HFFc6 (cell line): ENCODE data around the gene ELK3. TPM values are rescaled to one million over a fixed set of nuclear protein-coding genes. Genes with fewer than 3 reads are reported as not detected.

Experiments used
- DNase-seq: peaks from one replicate; pipeline ENCODE4 v3.0.0-alpha.2; 2018
- H3K27ac Mint-ChIP-seq: 2 replicates; pipeline ENCODE4 v1.8.0; 2020; ENCODE audit warnings: mild to moderate bottlenecking, mixed read lengths
- H3K27me3 Mint-ChIP-seq: 2 replicates; pipeline ENCODE4 v1.8.0; 2021; ENCODE audit warnings: mild to moderate bottlenecking, moderate library complexity, mixed read lengths; ENCODE audit not compliant: insufficient read depth
- H3K36me3 Mint-ChIP-seq: 2 replicates; pipeline ENCODE4 v1.8.0; 2021; ENCODE audit warnings: low read depth, mixed read lengths
- H3K4me1 Mint-ChIP-seq: 2 replicates; pipeline ENCODE4 v1.8.0; 2020; ENCODE audit warnings: low read depth, mixed read lengths
- H3K4me3 Mint-ChIP-seq: 2 replicates; pipeline ENCODE4 v1.8.0; 2020; ENCODE audit warnings: mild to moderate bottlenecking, moderate library complexity, mixed read lengths
- H3K9me3 Mint-ChIP-seq: 2 replicates; pipeline ENCODE4 v1.8.0; 2020; ENCODE audit warnings: mild to moderate bottlenecking, mixed read lengths
- CTCF ChIP-seq: fragments of 200-600 bp; sonication (generic); IDR thresholded peaks from 2 replicates; pipeline ENCODE4 v1.5.0; 2021; ENCODE audit warnings: antibody characterized with exemption, mild to moderate bottlenecking
- total RNA-seq, 6 experiments: library from RNA; stranded (reverse); fragmentation: NEBNext Ultra II Directional; extraction: Animal tissue kit (Norgen Biotek cat#: 25700); gene quantifications; 2 replicates in 1 of 6; 3 replicates in 5 of 6; pipeline ENCODE4 v1.2.3, GENCODE V29; 2021

The ELK3 gene
- total RNA-seq, 6 experiments from 2014 or later = 54.5 to 80.7 (median 71.9) TPM

GRCh38 chr12:96261557-96261956 lies 67.4 kb downstream of the ELK3 start:
- Mint-ChIP-seq H3K36me3 (peaks cover 48% of the 10 kb centered on the region), H3K9me3 (no peaks in the 10 kb centered on the region), H3K27ac (peak overlapping the region; percentile 55; the same call in 1 of the 2 replicates), H3K4me3 (no peak overlapping the region), H3K27me3 (peaks cover 4% of the 10 kb centered on the region), H3K4me1 (peaks cover 4% of the 10 kb centered on the region; the same call in 1 of the 2 replicates)
- no peak for DNase-seq
- no peak for TF ChIP-seq CTCF

GRCh38 chr12:96263449-96263902 lies 69.3 kb downstream of the ELK3 start:
- Mint-ChIP-seq H3K36me3 (peaks cover 48% of the 10 kb centered on the region), H3K27ac (peak overlapping the region; percentile 25), H3K4me3 (no peak overlapping the region)

DNA sequence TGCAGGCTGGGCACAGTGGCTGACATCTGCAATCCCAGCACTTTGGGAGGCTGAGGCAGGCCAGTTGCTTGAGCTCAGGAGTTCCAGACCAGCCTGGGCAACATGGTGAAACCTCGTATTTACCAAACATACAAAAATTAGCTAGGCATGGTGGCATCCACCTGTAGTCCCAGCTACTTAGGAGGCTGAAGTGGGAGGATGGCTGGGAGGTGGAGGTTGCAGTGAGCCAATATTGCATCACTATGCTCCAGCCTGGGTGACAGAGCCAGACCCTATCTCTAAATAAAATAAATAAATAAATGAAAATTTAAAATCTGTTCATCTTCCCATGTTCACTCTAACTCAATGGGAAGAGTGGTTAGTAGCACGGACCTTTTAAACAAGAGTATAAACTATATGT lies 71.2 kb downstream of the ELK3 start:
- Mint-ChIP-seq H3K4me3 (no peak overlapping the region), H3K27me3 (peaks cover 4% of the 10 kb centered on the region), H3K36me3 (peaks cover 54% of the 10 kb centered on the region), H3K4me1 (peaks cover 4% of the 10 kb centered on the region; the same call in 1 of the 2 replicates), H3K27ac (no peak overlapping the region), H3K9me3 (no peaks in the 10 kb centered on the region)
- TF ChIP-seq CTCF = no peak
- DNase-seq = no peak

More at GRCh38 chr12:96263449-96263902, 69.3 kb downstream of the ELK3 start:
- DNase-seq = no peak
- Mint-ChIP-seq H3K9me3 (no peaks in the 10 kb centered on the region), H3K27me3 (peaks cover 4% of the 10 kb centered on the region), H3K4me1 (peaks cover 4% of the 10 kb centered on the region; the same call in 1 of the 2 replicates)
- no peak for TF ChIP-seq CTCF

DNA sequence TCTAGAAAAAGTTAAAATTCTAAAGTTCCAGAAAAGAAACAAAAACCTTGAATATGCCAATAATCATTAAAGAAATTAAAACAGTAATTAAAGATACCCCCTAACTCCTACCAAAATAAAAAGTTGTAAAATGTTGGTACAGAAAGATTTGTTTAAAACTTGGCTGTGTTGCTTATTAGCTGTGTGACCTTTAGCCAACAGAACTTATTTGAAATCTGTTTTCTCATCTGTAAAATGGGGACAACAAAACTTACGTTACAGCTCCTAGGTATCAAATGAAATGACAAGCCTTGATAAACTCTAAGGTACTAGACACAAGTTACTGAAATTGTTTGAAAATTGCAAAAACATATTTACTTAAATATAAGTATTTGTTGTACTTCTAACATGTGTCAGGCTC lies 71.7 kb downstream of the ELK3 start:
- no peak for TF ChIP-seq CTCF
- Mint-ChIP-seq H3K9me3 (no peaks in the 10 kb centered on the region), H3K27ac (no peak overlapping the region), H3K4me1 (peaks cover 4% of the 10 kb centered on the region; the same call in 1 of the 2 replicates), H3K4me3 (no peak overlapping the region), H3K36me3 (peaks cover 52% of the 10 kb centered on the region), H3K27me3 (peaks cover 4% of the 10 kb centered on the region)
- DNase-seq = no peak

- Mint-ChIP-seq H3K4me3 (no peak overlapping the region), H3K36me3 (peaks cover 48% of the 10 kb centered on the region), H3K4me1 (peaks cover 4% of the 10 kb centered on the region; the same call in 1 of the 2 replicates), H3K9me3 (no peaks in the 10 kb centered on the region), H3K27me3 (peaks cover 4% of the 10 kb centered on the region), H3K27ac (no peak overlapping the region)
- no peak for TF ChIP-seq CTCF
- no peak for DNase-seq
These were observed 72.1 kb downstream of the ELK3 start for GRCh38 chr12:96266238-96266637.
